NCI-H2227 (cell line): ENCODE data around the gene AAMP.
A peak's percentile ranks its signal among the peaks of the same experiment; 100 is the strongest.

ENCODE experiments used
- DNase-seq: peaks from one replicate; lab custom pipeline; 2025; ENCODE audit not compliant: unreplicated experiment; lab: John Stamatoyannopoulos, UW

The AAMP gene

GRCh38 chr2:218294430-218295022 is 24.6 kb upstream of the AAMP start:
- no peak for DNase-seq

- DNase-seq, result no peak
These were observed 23.9 kb upstream of the AAMP start for GRCh38 chr2:218293715-218294429.

GRCh38 chr2:218292048-218293014 is 22.4 kb upstream of the AAMP start, which contains the start of gene TMBIM1:
Gene TMBIM1 (minus strand): TSS chr2:218292503. CDS start chr2:218282141, 10,362 bp downstream.
- peak; percentile 49 for DNase-seq

- no peak for DNase-seq
These were observed 21.5 kb upstream of the AAMP start for GRCh38 chr2:218291318-218292047.

GRCh38 chr2:218290316-218291261 is 20.7 kb upstream of the AAMP start:
- peak; percentile 36 for DNase-seq

GRCh38 chr2:218289639-218290315 is 19.8 kb upstream of the AAMP start:
- peak; percentile 45 for DNase-seq

- peak; percentile 82 for DNase-seq
These were observed 16.9 kb upstream of the AAMP start for GRCh38 chr2:218286570-218287459.

GRCh38 chr2:218285604-218286003 is 15.7 kb upstream of the AAMP start:
- no peak for DNase-seq

GRCh38 chr2:218284106-218284811 is 14.3 kb upstream of the AAMP start:
- DNase-seq, result no peak

- DNase-seq, result no peak
These were observed 12.4 kb upstream of the AAMP start for GRCh38 chr2:218282173-218282991.

GRCh38 chr2:218281449-218281848 is 11.5 kb upstream of the AAMP start:
- no peak for DNase-seq

- no peak for DNase-seq
These were observed 10.4 kb upstream of the AAMP start for GRCh38 chr2:218280260-218280870.

GRCh38 chr2:218278531-218279360 is 8.8 kb upstream of the AAMP start:
- DNase-seq, result no peak

- no peak for DNase-seq
These were observed 8.0 kb upstream of the AAMP start for GRCh38 chr2:218277921-218278320.

GRCh38 chr2:218276986-218277755 is 7.2 kb upstream of the AAMP start:
- DNase-seq, result no peak
